ENCODE results near the gene PRKCH. TPM values are rescaled to one million over a fixed set of nuclear protein-coding genes. Genes with fewer than 3 reads are reported as not detected.
A peak's percentile ranks its signal among the peaks of the same experiment; 100 is the strongest.

PRKCH gene
- total and polyA plus RNA-seq, 10 of the 15 experiments (the other 5 are each of a cell fraction or from before 2014, with no cell fraction given), result 10.7 to 140 (median 33.2) TPM

GRCh38 chr14:61392297-61392696, 70.9 kb downstream of the PRKCH start:
- DNase-seq (ENCODE audit: low read depth, low spot score) (no peak), FAIRE-seq (no peak), ATAC-seq (peak; percentile 8; the same call in 2 of the 3 replicates)
- 0% methylated on average over 1 of the region's 1 CpG for WGBS (ENCODE audit: insufficient coverage, insufficient replicate concordance, low lambda C conversion rate, missing lambda C conversion rate)
- Histone ChIP-seq H3K9ac (ENCODE audit: control insufficient read depth, insufficient read depth, low read length) (no peak overlapping the region), H4K20me1 (ENCODE audit: control insufficient read depth, insufficient read depth) (no peaks in the 10 kb centered on the region), H3K9me3 (replicated peaks; ENCODE audit: control insufficient read depth, insufficient read depth, low read length) (no peaks in the 10 kb centered on the region), H3K27ac (ENCODE audit: control insufficient read depth, insufficient read depth) (peak overlapping the region; percentile 99), H3K4me1 (ENCODE audit: control insufficient read depth, insufficient read depth, low read length) (peaks cover 44% of the 10 kb centered on the region), H3K4me2 (ENCODE audit: control insufficient read depth, insufficient read depth) (peak overlapping the region; percentile 49), H3K79me2 (ENCODE audit: control insufficient read depth, insufficient read depth, low read length) (peaks cover 73% of the 10 kb centered on the region), H3K4me3 (no peak overlapping the region), H2AFZ (ENCODE audit: control insufficient read depth, low read depth, low read length) (no peak overlapping the region), H3K27me3 (replicated peaks in 1 of 2; ENCODE audit: control insufficient read depth in 2 of 2, insufficient read depth in 2 of 2, low read length in 1 of 2) (no peaks in the 10 kb centered on the region), H3K36me3 (ENCODE audit: control insufficient read depth in 2 of 2, insufficient read depth in 2 of 2, low read length in 1 of 2) (peaks cover 4 to 6% of the 10 kb centered on the region in 2 experiments; a peak in 3 of 4 replicates)
- intact Hi-C loops (cut with micrococcal nuclease; ENCODE audit: unreplicated experiment), result no loop called here
- RAD21 ChIA-PET (ENCODE audit: unreplicated experiment), result no interaction called here
- POLR2A ChIA-PET, result no interaction called here
- in situ Hi-C loops (cut with MboI), result no loop called here
- CTCF ChIA-PET, result no interaction called here
- SMC1A ChIA-PET (ENCODE audit: uncharacterized antibody, unreplicated experiment), result no interaction called here
- BruUV-seq (replicated peaks), result no TSS peak
- TF ChIP-seq SPI1 (IDR thresholded peaks at IDR 0.05; ENCODE audit: borderline replicate concordance, insufficient read depth, low read depth, low read length) (no peak), PKNOX1 (IDR thresholded peaks at IDR 0.05) (no peak), EGR1 (IDR thresholded peaks at IDR 0.05; ENCODE audit: borderline replicate concordance in 1 of 2, low read depth in 2 of 2, low read length in 2 of 2) (no peak), YY1 (IDR thresholded peaks at IDR 0.05; ENCODE audit: low read depth, low read length) (no peak), NBN (IDR thresholded peaks at IDR 0.05) (0 out of 2 replicates have a peak, but pooled peaks have one; percentile 25), EP300 (IDR thresholded peaks at IDR 0.05; ENCODE audit: borderline replicate concordance in 1 of 2, control insufficient read depth in 1 of 2, low read depth in 2 of 2, low read length in 2 of 2) (peak; percentile 31 to 38; a peak in 2 of 4 replicates), ZNF207 (IDR thresholded peaks at IDR 0.05; ENCODE audit: borderline replicate concordance) (no peak), FOXK2 (IDR thresholded peaks at IDR 0.05) (no peak), JUND (IDR thresholded peaks at IDR 0.05; ENCODE audit: low read depth, low read length) (no peak), RAD51 (IDR thresholded peaks at IDR 0.05) (0 out of 2 replicates have a peak, but pooled peaks have one; percentile 28), TBL1XR1 (IDR thresholded peaks at IDR 0.05; ENCODE audit: low read depth, low read length) (0 out of 2 replicates have a peak, but pooled peaks have one; percentile 14), CBFB (IDR thresholded peaks at IDR 0.05; ENCODE audit: low read depth) (no peak), RELB (IDR thresholded peaks at IDR 0.05; ENCODE audit: low read depth) (peak; percentile 50; the same call in 1 of the 2 replicates), NFIC (IDR thresholded peaks at IDR 0.05; ENCODE audit: low read depth, low read length) (no peak), EED (IDR thresholded peaks at IDR 0.05; ENCODE audit: low read depth) (no peak), MAX (IDR thresholded peaks at IDR 0.05; ENCODE audit: low read depth, low read length) (no peak), ZNF622 (IDR thresholded peaks at IDR 0.05) (no peak), CUX1 (IDR thresholded peaks at IDR 0.05; ENCODE audit: insufficient replicate concordance, low read depth, low read length) (peak; percentile 56)

All from GM12878 (cell line).